Activated CD4-positive, alpha-beta T cell treated with anti-CD3 and anti-CD28 coated beads, Interleukin-2, amount 10 ng/mL, durations not matched to agents 24 days and 14 days (primary cell): Measurements from ENCODE around the gene CEP85. TPM values are rescaled to one million over a fixed set of nuclear protein-coding genes. Genes with fewer than 3 reads are reported as not detected.

Experiments used
- total RNA-seq: library from RNA; stranded (reverse); gene quantifications from 2 replicates; pipeline ENCODE4 v1.2.3, GENCODE V29; 2022

Gene CEP85
- total RNA-seq, 1 donor from 2014 or later = 40.8 TPM

Other genes starting within 250 kb of the CEP85 start
- 6.8 and 7.6 TPM in 2 replicates for gene PAFAH2, start 236.1 kb upstream of the CEP85 start, total RNA-seq
- not detected in 2 replicates for gene EXTL1, start 212.4 kb upstream of the CEP85 start, total RNA-seq
- gene SLC30A2, start 188.1 kb upstream of the CEP85 start, total RNA-seq = not detected in 2 replicates
- gene TRIM63, start 166.6 kb upstream of the CEP85 start, total RNA-seq = not detected in 2 replicates
- 15.8 and 18.7 TPM in 2 replicates for gene PDIK1L, start 122.4 kb upstream of the CEP85 start, total RNA-seq
- 0.07 and 0.09 TPM in 2 replicates for gene FAM110D, start 75.1 kb upstream of the CEP85 start, total RNA-seq
- gene C1orf232, start 65.2 kb upstream of the CEP85 start, total RNA-seq = not detected in 2 replicates
- gene ZNF593, start 64.3 kb upstream of the CEP85 start, total RNA-seq = 84.0 and 87.1 TPM in 2 replicates
- gene ZNF593OS, start 62.4 kb upstream of the CEP85 start, total RNA-seq = not detected in 2 replicates
- gene CNKSR1, start 56.7 kb upstream of the CEP85 start, total RNA-seq = 4.0 and 6.2 TPM in 2 replicates
- gene CATSPER4, start 43.6 kb upstream of the CEP85 start, total RNA-seq = not detected in 2 replicates
- gene SH3BGRL3, start 45.9 kb downstream of the CEP85 start, total RNA-seq = 463 and 474 TPM in 2 replicates
- 17.1 and 19.0 TPM in 2 replicates for gene UBXN11, start 72.4 kb downstream of the CEP85 start, total RNA-seq
- 295 and 297 TPM in 2 replicates for gene CD52, start 83.8 kb downstream of the CEP85 start, total RNA-seq
- 1.1 and 1.4 TPM in 2 replicates for gene CRYBG2, start 119.9 kb downstream of the CEP85 start, total RNA-seq
- not detected in 2 replicates for gene ZNF683, start 138.6 kb downstream of the CEP85 start, total RNA-seq
- not detected in 2 replicates for gene LIN28A, start 176.6 kb downstream of the CEP85 start, total RNA-seq
- gene DHDDS, start 198.1 kb downstream of the CEP85 start, total RNA-seq = 57.0 and 60.2 TPM in 2 replicates
- 528 and 545 TPM in 2 replicates for gene HMGN2, start 238.2 kb downstream of the CEP85 start, total RNA-seq